ENCODE results near the gene OTOS.

Gene OTOS

GRCh38 chr2:240166761-240167587 lies 26.5 kb upstream of the OTOS start:
- DNase-seq, result no peak

GRCh38 chr2:240166191-240166590 lies 25.7 kb upstream of the OTOS start:
- no peak for DNase-seq

- no peak for DNase-seq
These were observed 25.2 kb upstream of the OTOS start for GRCh38 chr2:240165661-240166060.

GRCh38 chr2:240165034-240165433 lies 24.6 kb upstream of the OTOS start:
- no peak for DNase-seq

GRCh38 chr2:240164586-240164985 lies 24.1 kb upstream of the OTOS start:
- no peak for DNase-seq

GRCh38 chr2:240163844-240164574 lies 23.6 kb upstream of the OTOS start:
- no peak for DNase-seq

- DNase-seq, result no peak
These were observed 22.7 kb upstream of the OTOS start for GRCh38 chr2:240162939-240163714.

- no peak for DNase-seq
These were observed 22.1 kb upstream of the OTOS start for GRCh38 chr2:240162531-240162930.

GRCh38 chr2:240162032-240162431 lies 21.6 kb upstream of the OTOS start:
- DNase-seq, result no peak

GRCh38 chr2:240161087-240161750 lies 20.8 kb upstream of the OTOS start:
- DNase-seq, result no peak

GRCh38 chr2:240160291-240161086 lies 20.0 kb upstream of the OTOS start:
- DNase-seq, result no peak

- DNase-seq, result no peak
These were observed 18.9 kb upstream of the OTOS start for GRCh38 chr2:240159251-240159839.

GRCh38 chr2:240157147-240157470 lies 16.7 kb upstream of the OTOS start:
- DNase-seq, result no peak

GRCh38 chr2:240156435-240157146 lies 16.1 kb upstream of the OTOS start:
- DNase-seq, result no peak

- DNase-seq, result no peak
These were observed 15.4 kb upstream of the OTOS start for GRCh38 chr2:240155745-240156390.

- no peak for DNase-seq
These were observed 14.7 kb upstream of the OTOS start for GRCh38 chr2:240155048-240155744.

GRCh38 chr2:240154606-240155005 lies 14.1 kb upstream of the OTOS start:
- DNase-seq, result no peak

GRCh38 chr2:240153418-240153817 lies 13.0 kb upstream of the OTOS start:
- DNase-seq, result no peak

- DNase-seq, result no peak
These were observed 11.1 kb upstream of the OTOS start for GRCh38 chr2:240151477-240152031.

Data from NCI-H524 (cell line).